GM10266 (cell line): ENCODE results near the gene CEACAM18.

Source experiments
- DNase-seq: peaks from one replicate; pipeline ENCODE4 v3.0.0; 2012; ENCODE audit errors: extremely low spot score
- TF ChIP-seq, protein P1 (sequence below): IDR thresholded peaks from 2 replicates; pipeline ENCODE4 v1.5.1; 2012; ENCODE audit warnings: mild to moderate bottlenecking, low read depth; ENCODE audit not compliant: control insufficient read depth, insufficient read depth; ENCODE audit errors: missing control alignments

The CEACAM18 gene

DNA sequence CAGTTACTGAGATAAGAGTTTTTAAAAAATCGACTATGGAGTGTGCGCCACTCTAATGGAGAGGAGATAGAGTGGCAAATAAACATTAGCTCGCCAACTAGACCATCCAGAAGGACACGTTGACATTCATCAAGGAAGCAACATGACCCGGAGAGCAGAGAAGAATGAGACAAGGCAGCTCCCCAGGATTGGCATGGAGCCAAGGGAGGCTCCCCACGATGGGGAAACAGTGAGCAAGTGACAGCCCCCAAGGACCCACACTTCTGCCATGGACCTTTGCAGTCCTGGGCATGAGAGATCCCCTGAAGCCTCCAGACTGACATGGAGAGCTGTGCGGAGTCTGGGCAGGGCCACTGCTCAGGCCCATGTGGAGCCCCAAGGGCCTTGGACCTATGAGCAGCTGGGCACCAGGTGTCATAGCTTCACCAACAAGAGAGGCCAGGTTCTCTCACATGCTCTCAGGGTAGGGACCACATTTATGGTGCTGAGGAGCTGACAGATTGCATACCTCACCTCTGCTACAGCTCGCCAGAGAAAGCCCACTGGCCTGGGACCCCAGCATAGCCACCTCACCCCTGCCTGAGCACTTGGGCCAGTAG lies 46.4 kb downstream of the CEACAM18 start:
- TF ChIP-seq, protein P1, sequence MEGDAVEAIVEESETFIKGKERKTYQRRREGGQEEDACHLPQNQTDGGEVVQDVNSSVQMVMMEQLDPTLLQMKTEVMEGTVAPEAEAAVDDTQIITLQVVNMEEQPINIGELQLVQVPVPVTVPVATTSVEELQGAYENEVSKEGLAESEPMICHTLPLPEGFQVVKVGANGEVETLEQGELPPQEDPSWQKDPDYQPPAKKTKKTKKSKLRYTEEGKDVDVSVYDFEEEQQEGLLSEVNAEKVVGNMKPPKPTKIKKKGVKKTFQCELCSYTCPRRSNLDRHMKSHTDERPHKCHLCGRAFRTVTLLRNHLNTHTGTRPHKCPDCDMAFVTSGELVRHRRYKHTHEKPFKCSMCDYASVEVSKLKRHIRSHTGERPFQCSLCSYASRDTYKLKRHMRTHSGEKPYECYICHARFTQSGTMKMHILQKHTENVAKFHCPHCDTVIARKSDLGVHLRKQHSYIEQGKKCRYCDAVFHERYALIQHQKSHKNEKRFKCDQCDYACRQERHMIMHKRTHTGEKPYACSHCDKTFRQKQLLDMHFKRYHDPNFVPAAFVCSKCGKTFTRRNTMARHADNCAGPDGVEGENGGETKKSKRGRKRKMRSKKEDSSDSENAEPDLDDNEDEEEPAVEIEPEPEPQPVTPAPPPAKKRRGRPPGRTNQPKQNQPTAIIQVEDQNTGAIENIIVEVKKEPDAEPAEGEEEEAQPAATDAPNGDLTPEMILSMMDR: no peak
- DNase-seq: no peak

DNA sequence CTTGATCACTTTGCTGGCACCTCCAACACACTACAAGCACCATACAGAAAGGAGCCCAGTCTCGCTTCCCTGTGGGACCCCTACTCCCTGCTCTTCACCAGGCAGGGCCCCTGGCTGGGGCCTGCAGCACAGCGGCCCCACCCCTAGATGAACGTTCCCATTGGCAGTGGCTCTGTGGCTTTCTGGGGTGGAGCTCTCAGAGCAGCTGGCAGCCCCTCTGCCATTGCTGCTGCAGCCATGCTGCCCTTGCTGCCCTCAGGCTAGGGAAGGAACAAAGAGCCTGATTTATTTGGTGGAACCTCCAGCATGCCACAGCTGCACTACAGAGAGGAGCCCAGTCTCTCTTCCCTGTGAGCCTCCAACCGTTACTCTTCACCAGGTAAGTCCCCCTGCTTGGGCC lies 47.3 kb downstream of the CEACAM18 start:
- DNase-seq: no peak
- TF ChIP-seq, protein P1: no peak

DNA sequence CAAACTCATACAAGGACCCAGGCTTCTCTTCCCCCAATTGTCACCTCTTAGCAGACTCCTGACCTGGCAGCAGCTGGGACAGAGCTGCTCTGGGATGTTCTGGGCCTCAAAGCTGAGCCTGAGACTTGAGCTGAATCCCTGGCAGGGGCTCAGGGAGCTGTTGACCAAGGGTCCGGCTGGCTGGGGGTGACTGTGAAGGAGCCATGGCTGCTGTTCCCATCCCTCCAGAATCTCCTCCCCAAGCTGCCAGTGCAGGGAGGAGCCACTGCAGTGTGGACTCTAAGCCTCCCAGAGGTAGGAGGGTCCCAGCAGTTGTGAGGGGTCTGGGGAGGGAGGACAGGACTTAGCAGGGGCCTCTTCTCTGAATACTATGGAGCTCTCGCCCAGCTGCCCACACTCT lies 51.0 kb downstream of the CEACAM18 start:
- TF ChIP-seq, protein P1: no peak
- DNase-seq: no peak

DNA sequence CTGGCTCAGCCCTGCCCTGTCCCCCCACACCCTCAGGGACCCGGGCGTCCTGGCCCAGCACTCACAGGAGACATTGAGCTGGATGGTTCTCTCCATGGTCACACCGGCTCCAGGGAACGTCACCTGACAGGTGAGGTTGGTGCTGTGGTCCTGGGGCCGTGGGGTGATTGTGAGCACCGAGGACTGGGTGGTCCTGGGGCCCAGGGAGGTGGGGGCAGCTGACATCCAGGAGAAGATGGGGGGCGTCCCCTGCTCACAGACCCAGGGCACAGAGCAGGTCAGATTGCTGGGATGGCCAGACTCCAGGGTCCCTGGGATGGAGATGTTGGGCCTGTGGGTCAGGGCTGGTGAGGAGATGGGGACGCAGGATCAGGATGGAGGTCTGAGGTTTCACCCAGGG lies 52.3 kb downstream of the CEACAM18 start:
- DNase-seq: no peak
- TF ChIP-seq, protein P1: no peak

DNA sequence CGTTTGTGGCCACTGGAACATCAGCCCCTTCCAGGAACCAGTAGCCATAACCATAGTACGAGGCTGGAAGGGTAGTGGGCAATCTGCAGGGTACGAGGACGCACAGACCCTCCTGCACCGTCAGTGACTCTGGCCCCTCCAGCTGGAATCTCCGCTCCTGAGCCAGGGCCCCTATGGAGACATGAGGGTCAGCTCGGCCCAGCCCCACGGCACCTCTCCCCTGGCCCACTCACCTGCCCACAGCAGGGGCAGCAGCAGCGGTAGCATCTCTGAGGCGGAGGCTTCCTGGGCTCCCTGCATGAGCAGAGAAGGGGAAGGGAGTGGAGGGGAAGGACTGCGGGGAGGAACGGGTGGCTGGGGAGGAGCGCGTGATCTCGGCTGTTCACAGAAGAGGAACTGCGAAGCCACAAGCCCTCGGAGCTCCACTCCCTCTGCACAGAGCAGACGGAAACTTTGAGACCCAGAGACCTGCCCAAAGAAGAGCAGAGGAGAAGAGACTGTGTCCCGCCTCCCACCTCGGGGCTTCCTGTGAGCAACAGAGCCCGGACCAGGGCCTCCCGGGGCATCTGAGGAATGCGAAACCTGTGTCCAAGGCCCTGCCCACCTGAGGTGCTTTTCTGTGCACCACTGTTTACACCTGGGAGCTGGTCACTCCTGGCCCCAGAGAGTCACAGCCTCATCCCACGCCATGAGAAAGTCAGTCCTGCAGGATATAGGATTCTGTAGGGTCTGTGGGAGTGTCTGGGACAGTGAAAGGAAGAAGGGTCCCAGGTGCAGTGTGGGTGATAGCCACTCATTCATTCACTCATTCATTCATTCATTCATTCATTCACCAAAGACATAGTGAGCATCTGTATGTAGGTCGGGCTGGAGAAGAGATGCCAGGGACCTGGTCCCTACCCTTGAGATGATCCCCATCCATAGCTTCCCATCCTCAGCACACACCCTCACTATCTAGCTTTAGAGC lies 53.3 kb downstream of the CEACAM18 start, which contains the start of gene SIGLEC6:
SIGLEC6 (minus strand) TSS at position 322 of the 967 bp plus-strand sequence; CDS start at position 300, 22 bp downstream.
- TF ChIP-seq, protein P1: no peak
- peak; percentile 56 for DNase-seq

DNA sequence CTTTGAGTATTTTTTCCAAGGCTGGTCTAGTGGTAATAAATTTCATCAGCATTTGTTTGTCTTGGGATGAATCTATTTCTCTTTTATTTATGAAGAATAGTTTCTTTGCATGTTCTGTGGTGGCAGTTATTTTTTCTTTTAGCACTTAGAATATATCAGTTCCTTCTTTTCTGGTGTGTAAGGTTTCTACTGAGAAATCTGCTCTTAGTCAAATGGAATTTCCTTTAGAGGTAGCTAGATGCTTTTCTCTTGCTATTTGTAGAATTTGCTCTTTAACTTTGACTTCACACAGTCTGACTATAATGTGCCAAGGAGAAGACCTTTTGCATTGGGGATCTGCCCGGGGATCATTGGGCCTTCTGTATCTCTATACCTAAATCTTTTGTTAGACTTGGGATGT lies 57.2 kb downstream of the CEACAM18 start:
- no peak for DNase-seq
- TF ChIP-seq, protein P1: no peak
